IMR-90 (cell line): Measurements from ENCODE around the gene RPL27A. TPM values are rescaled to one million over a fixed set of nuclear protein-coding genes. Genes with fewer than 3 reads are reported as not detected.
A peak's percentile ranks its signal among the peaks of the same experiment; 100 is the strongest.

Experiments
- ATAC-seq: fragments of 200-7000 bp; cut with Tn5 transposase; 2 replicates; pipeline ENCODE4 v1.9.1; 2020; ENCODE audit warnings: low read depth, mild to moderate bottlenecking, moderate library complexity
- BruUV-seq: library from RNA; stranded (reverse); fragments of 400-500 nt; replicated peaks from 2 replicates; lab custom pipeline; 2021; lab: Mats Ljungman, UMichigan
- CTCF ChIA-PET: fragments of 300-600 bp; formaldehyde crosslinking; extraction: SDS; loops from one replicate; lab custom pipeline; 2021; ENCODE audit warnings: antibody characterized with exemption; lab: Yijun Ruan, JAX
- POLR2A ChIA-PET: fragments of 300-600 bp; sonication (Branson Sonifier 250); formaldehyde crosslinking; loops from one replicate; lab custom pipeline; 2022; ENCODE audit warnings: antibody characterized with exemption; ENCODE audit not compliant: unreplicated experiment; lab: Charles Lee
- DNase-seq: peaks from one replicate; pipeline ENCODE4 v3.0.0; 2013
- H2AFZ ChIP-seq: replicated peaks from 2 replicates; pipeline ENCODE3; 2013; ENCODE audit warnings: low read length, mild to moderate bottlenecking; ENCODE audit not compliant: poor library complexity
- H2AK5ac ChIP-seq: 2 replicates; pipeline ENCODE4 v1.6.1; 2013; ENCODE audit warnings: low read depth, low read length, inconsistent platforms
- H2AK9ac ChIP-seq: replicated peaks from 2 replicates; pipeline ENCODE3; 2013; ENCODE audit warnings: mild to moderate bottlenecking, low read depth, low read length, moderate library complexity; ENCODE audit not compliant: poor library complexity
- H2BK120ac ChIP-seq: 2 replicates; pipeline ENCODE4 v1.6.1; 2013; ENCODE audit warnings: low read depth, low read length, inconsistent platforms
- H2BK15ac ChIP-seq: 3 replicates; pipeline ENCODE4 v1.6.1; 2013; ENCODE audit warnings: low read depth, low read length, inconsistent platforms
- H2BK20ac ChIP-seq: 2 replicates; pipeline ENCODE4 v1.6.1; 2013; ENCODE audit warnings: low read depth, mild to moderate bottlenecking, inconsistent platforms, low read length, moderate library complexity
- H2BK5ac ChIP-seq: 2 replicates; pipeline ENCODE4 v1.6.1; 2013; ENCODE audit warnings: mild to moderate bottlenecking, low read depth, low read length, inconsistent platforms; ENCODE audit not compliant: poor library complexity, severe bottlenecking
- H3K14ac ChIP-seq: replicated peaks from 2 replicates; pipeline ENCODE4 v1.6.1; 2013; ENCODE audit warnings: low read depth, low read length, inconsistent platforms
- H3K18ac ChIP-seq: 2 replicates; pipeline ENCODE4 v1.6.1; 2013; ENCODE audit warnings: low read depth, low read length, control low read depth
- H3K23ac ChIP-seq: 2 replicates; pipeline ENCODE4 v1.6.1; 2013; ENCODE audit warnings: low read depth, low read length, inconsistent platforms
- H3K27ac ChIP-seq: 2 replicates; pipeline ENCODE4 v1.5.1; 2013; ENCODE audit warnings: mild to moderate bottlenecking, control low read depth, low read length; ENCODE audit not compliant: insufficient read depth
- H3K27me3 ChIP-seq: 2 replicates; pipeline ENCODE4 v1.6.1; 2013; ENCODE audit warnings: low read length; ENCODE audit not compliant: control insufficient read depth, insufficient read depth
- H3K36me3 ChIP-seq: 2 replicates; pipeline ENCODE4 v1.6.1; 2013; ENCODE audit warnings: low read length, mixed read lengths; ENCODE audit not compliant: control insufficient read depth, insufficient read depth
- H3K4ac ChIP-seq: 2 replicates; pipeline ENCODE4 v1.6.1; 2013; ENCODE audit warnings: low read depth, low read length, inconsistent platforms
- H3K4me1 ChIP-seq: 2 replicates; pipeline ENCODE4 v1.6.1; 2013; ENCODE audit warnings: low read length, mixed read lengths; ENCODE audit not compliant: control insufficient read depth, insufficient read depth
- H3K4me2 ChIP-seq: 2 replicates; pipeline ENCODE4 v1.6.1; 2013; ENCODE audit warnings: low read depth, mild to moderate bottlenecking, control low read depth, low read length, moderate library complexity
- H3K4me3 ChIP-seq: 2 replicates; pipeline ENCODE4 v1.5.1; 2013; ENCODE audit warnings: low read depth, mild to moderate bottlenecking, control low read depth, low read length, moderate library complexity; ENCODE audit not compliant: insufficient read depth
- H3K56ac ChIP-seq: 2 replicates; pipeline ENCODE4 v1.6.1; 2013; ENCODE audit warnings: low read length, inconsistent platforms; ENCODE audit not compliant: insufficient read depth; ENCODE audit errors: extremely low read depth
- H3K79me1 ChIP-seq, 2 experiments: 2 replicates each; pipeline ENCODE4 v1.6.1; 2013; ENCODE audit warnings: low read length in 2 of 2, inconsistent platforms in 1 of 2, low read depth in 1 of 2
- H3K9ac ChIP-seq: 2 replicates; pipeline ENCODE4 v1.6.1; 2013; ENCODE audit warnings: low read depth, low read length, control low read depth
- H3K9me1 ChIP-seq: 2 replicates; pipeline ENCODE4 v1.6.1; 2013; ENCODE audit warnings: low read length, inconsistent platforms; ENCODE audit not compliant: insufficient read depth
- H3K9me3 ChIP-seq: 2 replicates; pipeline ENCODE4 v1.6.1; 2013; ENCODE audit warnings: low read length; ENCODE audit not compliant: control insufficient read depth, insufficient read depth
- H4K20me1 ChIP-seq: 2 replicates; pipeline ENCODE4 v1.6.1; 2013; ENCODE audit warnings: low read length, inconsistent platforms; ENCODE audit not compliant: insufficient read depth
- H4K5ac ChIP-seq: 2 replicates; pipeline ENCODE4 v1.6.1; 2013; ENCODE audit warnings: mild to moderate bottlenecking, low read depth, low read length, control low read depth
- H4K8ac ChIP-seq, 2 experiments: 2 replicates each; pipeline ENCODE4 v1.6.1; 2013; ENCODE audit warnings: low read depth in 2 of 2, low read length in 2 of 2, control low read depth in 1 of 2, inconsistent platforms in 1 of 2
- H4K91ac ChIP-seq: 2 replicates; pipeline ENCODE4 v1.6.1; 2013; ENCODE audit warnings: low read depth, low read length, inconsistent platforms; ENCODE audit not compliant: insufficient read depth
- BHLHE40 ChIP-seq: fragments of 150-350 bp; IDR thresholded peaks from 2 replicates; pipeline ENCODE4 v1.6.1; 2016; ENCODE audit warnings: mild to moderate bottlenecking, low read depth, low read length
- CHD1 ChIP-seq: IDR thresholded peaks from 2 replicates; pipeline ENCODE4 v1.6.1; 2012; ENCODE audit warnings: low read depth, low read length, improper control_type of control experiment
- MAFK ChIP-seq: IDR thresholded peaks from 2 replicates; pipeline ENCODE4 v1.6.1; 2012; ENCODE audit warnings: low read depth, low read length, improper control_type of control experiment
- MAZ ChIP-seq: IDR thresholded peaks from 2 replicates; pipeline ENCODE4 v1.6.1; 2012; ENCODE audit warnings: low read depth, mild to moderate bottlenecking, low read length, improper control_type of control experiment, moderate library complexity, borderline replicate concordance
- MXI1 ChIP-seq: IDR thresholded peaks from 2 replicates; pipeline ENCODE4 v1.6.1; 2012; ENCODE audit warnings: low read depth, mild to moderate bottlenecking, low read length, moderate library complexity, borderline replicate concordance
- NFE2L2 ChIP-seq: fragments of 150-350 bp; IDR thresholded peaks from 2 replicates; pipeline ENCODE4 v1.6.1; 2016; ENCODE audit warnings: low read depth, mild to moderate bottlenecking, low read length
- POLR2A ChIP-seq: IDR thresholded peaks from 2 replicates; pipeline ENCODE4 v1.6.1; 2012; ENCODE audit warnings: mild to moderate bottlenecking, low read depth, low read length
- RAD21 ChIP-seq: IDR thresholded peaks from 2 replicates; pipeline ENCODE4 v1.6.1; 2012; ENCODE audit warnings: low read length, improper control_type of control experiment
- SMC3 ChIP-seq: fragments of 150-350 bp; IDR thresholded peaks from 2 replicates; pipeline ENCODE4 v1.6.1; 2016; ENCODE audit warnings: low read depth, mild to moderate bottlenecking, antibody characterized with exemption, low read length, moderate library complexity
- WGBS, 2 experiments: methylation state at CpG; one replicate each; pipeline versions ENCODE4 v1.1.5 to v1.1.7; 2013; ENCODE audit warnings: missing lambda C conversion rate in 2 of 2; ENCODE audit not compliant: insufficient read length in 1 of 2; ENCODE audit errors: extremely low coverage in 2 of 2; 5-methylcytosine and 5-hydroxymethylcytosine counted together
- dilution Hi-C: fragments of 300-500 bp; cut with HindIII; formaldehyde crosslinking; loops from one replicate; pipeline ENCODE4 v1.14.3; 2018; ENCODE audit warnings: low sequenced_read_pairs; ENCODE audit not compliant: unreplicated experiment
- in situ Hi-C: fragments of 300-500 bp; cut with MboI; formaldehyde crosslinking; loops from 3 replicates; pipeline ENCODE4 v1.14.3; 2019; ENCODE audit warnings: low sequenced_read_pairs, inconsistent platforms, mixed read lengths
- intact Hi-C: fragments of 100-400 bp; cut with micrococcal nuclease; formaldehyde crosslinking; loops from 2 replicates; pipeline ENCODE4 v1.10.0; 2022
- polyA plus RNA-seq, 3 experiments: library from polyadenylated mRNA; depleted of rRNA; stranded (reverse); fragments of >200 nt; gene quantifications; 2 replicates each; pipeline ENCODE4 v1.2.3, GENCODE V29; 2012; ENCODE audit warnings: low replicate concordance in 1 of 3
- total RNA-seq: library from RNA; depleted of rRNA; stranded (reverse); fragments of >200 nt; gene quantifications from 2 replicates; pipeline ENCODE4 v1.2.3, GENCODE V29; 2012
- TF ChIP-seq, protein P1 (sequence below): conservative IDR thresholded peaks from 2 replicates; pipeline ENCODE4 v1.5.1; 2012; ENCODE audit warnings: mild to moderate bottlenecking, low read depth, low read length, improper control_type of control experiment
- TF ChIP-seq, protein P2 (sequence below): fragments of 150-350 bp; IDR thresholded peaks from 2 replicates; pipeline ENCODE4 v1.6.1; 2016; ENCODE audit warnings: low read depth, mild to moderate bottlenecking, low read length, moderate library complexity, borderline replicate concordance
- TF ChIP-seq, protein P3 (sequence below): fragments of 150-350 bp; IDR thresholded peaks from 2 replicates; pipeline ENCODE4 v1.6.1; 2017; ENCODE audit warnings: mild to moderate bottlenecking, antibody characterized with exemption, low read length, low read depth

RPL27A gene
- total and polyA plus RNA-seq, 2 of the 4 experiments (the other 2 are of a cell fraction), result 786 to 849 TPM

DNA sequence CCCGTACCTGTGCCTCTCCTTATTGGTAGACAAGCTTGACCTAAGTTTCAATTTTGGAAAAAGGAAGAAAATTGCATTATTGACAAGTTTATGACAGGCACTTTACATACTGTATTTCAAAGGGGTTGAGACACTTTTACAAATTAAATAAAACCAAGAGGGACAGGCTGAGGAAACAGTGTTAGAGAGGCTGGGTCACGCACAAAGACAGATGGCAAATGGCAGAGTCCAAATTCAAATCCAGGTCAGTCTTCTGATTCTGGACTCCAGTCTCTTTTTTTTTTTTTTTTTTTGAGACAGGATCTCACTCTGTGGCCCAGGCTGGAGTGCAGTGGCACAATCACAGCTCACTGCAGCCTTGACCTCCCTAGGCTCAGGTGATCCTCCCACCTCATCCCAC lies 10.2 kb upstream of the RPL27A start:
- dilution Hi-C loops, result no loop called here
- BruUV-seq, result no TSS peak

More for the DNA sequence above, 10.2 kb upstream of the RPL27A start:
- H3K27me3 ChIP-seq, result no peaks in the 10 kb centered on the region
- peak overlapping the region; percentile 83; the same call in 2 of the 3 replicates for H2BK15ac ChIP-seq
- no peak overlapping the region for H3K18ac ChIP-seq
- 0 out of 2 replicates have a peak overlapping the region, but pooled peaks have one; percentile 29 for H3K23ac ChIP-seq
- peak overlapping the region; percentile 49 for H3K27ac ChIP-seq
- peak overlapping the region; percentile 18; the same call in 1 of the 2 replicates for H3K9ac ChIP-seq
- no peak for ATAC-seq
- ChIA-PET CTCF (no interaction called here), POLR2A (no interaction called here)
- peak overlapping the region; percentile 90; the same call in 1 of the 2 replicates for H2AK5ac ChIP-seq
- H4K91ac ChIP-seq, result peak overlapping the region; percentile 83; the same call in 1 of the 2 replicates
- in situ Hi-C loops (no loop called here), intact Hi-C loops (no loop called here)
- TF ChIP-seq POLR2A, result no peak
- no peak for TF ChIP-seq MAZ
- TF ChIP-seq, protein P1, sequence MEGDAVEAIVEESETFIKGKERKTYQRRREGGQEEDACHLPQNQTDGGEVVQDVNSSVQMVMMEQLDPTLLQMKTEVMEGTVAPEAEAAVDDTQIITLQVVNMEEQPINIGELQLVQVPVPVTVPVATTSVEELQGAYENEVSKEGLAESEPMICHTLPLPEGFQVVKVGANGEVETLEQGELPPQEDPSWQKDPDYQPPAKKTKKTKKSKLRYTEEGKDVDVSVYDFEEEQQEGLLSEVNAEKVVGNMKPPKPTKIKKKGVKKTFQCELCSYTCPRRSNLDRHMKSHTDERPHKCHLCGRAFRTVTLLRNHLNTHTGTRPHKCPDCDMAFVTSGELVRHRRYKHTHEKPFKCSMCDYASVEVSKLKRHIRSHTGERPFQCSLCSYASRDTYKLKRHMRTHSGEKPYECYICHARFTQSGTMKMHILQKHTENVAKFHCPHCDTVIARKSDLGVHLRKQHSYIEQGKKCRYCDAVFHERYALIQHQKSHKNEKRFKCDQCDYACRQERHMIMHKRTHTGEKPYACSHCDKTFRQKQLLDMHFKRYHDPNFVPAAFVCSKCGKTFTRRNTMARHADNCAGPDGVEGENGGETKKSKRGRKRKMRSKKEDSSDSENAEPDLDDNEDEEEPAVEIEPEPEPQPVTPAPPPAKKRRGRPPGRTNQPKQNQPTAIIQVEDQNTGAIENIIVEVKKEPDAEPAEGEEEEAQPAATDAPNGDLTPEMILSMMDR, result no peak
- TF ChIP-seq, protein P2, sequence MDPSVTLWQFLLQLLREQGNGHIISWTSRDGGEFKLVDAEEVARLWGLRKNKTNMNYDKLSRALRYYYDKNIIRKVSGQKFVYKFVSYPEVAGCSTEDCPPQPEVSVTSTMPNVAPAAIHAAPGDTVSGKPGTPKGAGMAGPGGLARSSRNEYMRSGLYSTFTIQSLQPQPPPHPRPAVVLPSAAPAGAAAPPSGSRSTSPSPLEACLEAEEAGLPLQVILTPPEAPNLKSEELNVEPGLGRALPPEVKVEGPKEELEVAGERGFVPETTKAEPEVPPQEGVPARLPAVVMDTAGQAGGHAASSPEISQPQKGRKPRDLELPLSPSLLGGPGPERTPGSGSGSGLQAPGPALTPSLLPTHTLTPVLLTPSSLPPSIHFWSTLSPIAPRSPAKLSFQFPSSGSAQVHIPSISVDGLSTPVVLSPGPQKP, result no peak
- no peak for TF ChIP-seq SMC3
- TF ChIP-seq RAD21, result no peak
- no peak for TF ChIP-seq CHD1
- no peak for TF ChIP-seq MXI1
- TF ChIP-seq NFE2L2, result no peak
- TF ChIP-seq MAFK, result no peak
- no peak for TF ChIP-seq BHLHE40
- TF ChIP-seq, protein P3, sequence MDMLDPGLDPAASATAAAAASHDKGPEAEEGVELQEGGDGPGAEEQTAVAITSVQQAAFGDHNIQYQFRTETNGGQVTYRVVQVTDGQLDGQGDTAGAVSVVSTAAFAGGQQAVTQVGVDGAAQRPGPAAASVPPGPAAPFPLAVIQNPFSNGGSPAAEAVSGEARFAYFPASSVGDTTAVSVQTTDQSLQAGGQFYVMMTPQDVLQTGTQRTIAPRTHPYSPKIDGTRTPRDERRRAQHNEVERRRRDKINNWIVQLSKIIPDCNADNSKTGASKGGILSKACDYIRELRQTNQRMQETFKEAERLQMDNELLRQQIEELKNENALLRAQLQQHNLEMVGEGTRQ, result no peak
- no peak overlapping the region for H2AFZ ChIP-seq
- peak overlapping the region; percentile 85 for H2BK5ac ChIP-seq
- peak overlapping the region; percentile 16 for H4K5ac ChIP-seq
- H3K14ac ChIP-seq, result peak overlapping the region; percentile 75
- no peaks in the 10 kb centered on the region for H3K9me3 ChIP-seq
- no peak overlapping the region for H3K4me3 ChIP-seq
- H2BK20ac ChIP-seq, result peak overlapping the region; percentile 78; the same call in 1 of the 2 replicates
- WGBS, 2 experiments, result 100% methylated on average over 1 of the region's 2 CpGs; no CpG with 5 or more reads in 1 of the 2 experiments
- H2AK9ac ChIP-seq, result no peak overlapping the region
- no peak overlapping the region for H3K4me2 ChIP-seq
- H3K56ac ChIP-seq, result no peak overlapping the region
- H3K79me1 ChIP-seq, result no peaks in the 10 kb centered on the region; a peak in 1 of 4 replicates
- peak overlapping the region; percentile 34 to 63; a peak in 3 of 4 replicates for H4K8ac ChIP-seq
- H4K20me1 ChIP-seq, result no peaks in the 10 kb centered on the region
- H3K36me3 ChIP-seq, result no peaks in the 10 kb centered on the region
- peaks cover 11% of the 10 kb centered on the region for H3K4me1 ChIP-seq
- peaks cover 11% of the 10 kb centered on the region for H3K9me1 ChIP-seq
- DNase-seq, result no peak
- peak overlapping the region; percentile 64; the same call in 1 of the 2 replicates for H2BK120ac ChIP-seq
- H3K4ac ChIP-seq, result peak overlapping the region; percentile 80; the same call in 1 of the 2 replicates
